HG02870 (cell line): ENCODE results near the gene SLC7A11.
"Not testable (repeated sequence)": the region's sequence is repeated elsewhere in the genome, so short reads cannot be mapped to it uniquely, and the experiment has no call there.

Source experiments
- ATAC-seq: cut with Tn5 transposase; IDR thresholded peaks from one replicate; pipeline ENCODE4 v1.9.1; 2021; ENCODE audit warnings: mild to moderate bottlenecking, moderate library complexity; ENCODE audit not compliant: unreplicated experiment

The SLC7A11 gene

GRCh38 chr4:138216272-138216867 lies 25.8 kb downstream of the SLC7A11 start:
- ATAC-seq = no peak

- ATAC-seq = not testable (repeated sequence)
These were observed 31.6 kb downstream of the SLC7A11 start for GRCh38 chr4:138210576-138210975.

GRCh38 chr4:138209094-138209493 lies 33.1 kb downstream of the SLC7A11 start:
- ATAC-seq = no peak

- ATAC-seq = no peak
These were observed 36.5 kb downstream of the SLC7A11 start for GRCh38 chr4:138205531-138206233.

GRCh38 chr4:138204507-138204906 lies 37.6 kb downstream of the SLC7A11 start:
- no peak for ATAC-seq

GRCh38 chr4:138202686-138203085 lies 39.5 kb downstream of the SLC7A11 start:
- no peak for ATAC-seq

- ATAC-seq = peak; percentile 43
These were observed 41.9 kb downstream of the SLC7A11 start for GRCh38 chr4:138200236-138200590.

GRCh38 chr4:138199568-138200235 lies 42.4 kb downstream of the SLC7A11 start:
- ATAC-seq = peak; percentile 70

- no peak for ATAC-seq
These were observed 46.0 kb downstream of the SLC7A11 start for GRCh38 chr4:138196153-138196552.

GRCh38 chr4:138193963-138194362 lies 48.2 kb downstream of the SLC7A11 start:
- no peak for ATAC-seq

GRCh38 chr4:138192113-138192512 lies 50.0 kb downstream of the SLC7A11 start:
- ATAC-seq = peak; percentile 26

- peak; percentile 99 for ATAC-seq
These were observed 51.7 kb downstream of the SLC7A11 start for GRCh38 chr4:138190452-138190858.

GRCh38 chr4:138189206-138189605 lies 52.9 kb downstream of the SLC7A11 start:
- no peak for ATAC-seq

GRCh38 chr4:138188406-138189084 lies 53.6 kb downstream of the SLC7A11 start:
- no peak for ATAC-seq

GRCh38 chr4:138185859-138186645 lies 56.1 kb downstream of the SLC7A11 start:
- ATAC-seq = no peak

- no peak for ATAC-seq
These were observed 57.3 kb downstream of the SLC7A11 start for GRCh38 chr4:138184886-138185285.

GRCh38 chr4:138182838-138183426 lies 59.2 kb downstream of the SLC7A11 start:
- peak; percentile 52 for ATAC-seq

- no peak for ATAC-seq
These were observed 60.9 kb downstream of the SLC7A11 start for GRCh38 chr4:138181287-138181686.

- ATAC-seq = no peak
These were observed 63.6 kb downstream of the SLC7A11 start for GRCh38 chr4:138178566-138178965.

- ATAC-seq = peak; percentile 53
These were observed 64.7 kb downstream of the SLC7A11 start for GRCh38 chr4:138177278-138177968.
